Urothelium cell line (cell line): ENCODE measurements around the gene CNTNAP4.

Experiments
- DNase-seq: peaks from one replicate; pipeline ENCODE4 v3.0.0; 2011; ENCODE audit warnings: low spot score, mixed read lengths
- FAIRE-seq: peaks from 2 replicates; lab custom pipeline; 2011; peaks lifted over from hg19 to GRCh38; lab: Jason Lieb, UNC

CNTNAP4 gene

GRCh38 chr16:76303637-76304314, 26.6 kb downstream of the CNTNAP4 start:
- DNase-seq (no peak), FAIRE-seq (no peak)

- no peak for DNase-seq
- FAIRE-seq: no peak
Observed at GRCh38 chr16:76309639-76310335, 32.6 kb downstream of the CNTNAP4 start.

DNA sequence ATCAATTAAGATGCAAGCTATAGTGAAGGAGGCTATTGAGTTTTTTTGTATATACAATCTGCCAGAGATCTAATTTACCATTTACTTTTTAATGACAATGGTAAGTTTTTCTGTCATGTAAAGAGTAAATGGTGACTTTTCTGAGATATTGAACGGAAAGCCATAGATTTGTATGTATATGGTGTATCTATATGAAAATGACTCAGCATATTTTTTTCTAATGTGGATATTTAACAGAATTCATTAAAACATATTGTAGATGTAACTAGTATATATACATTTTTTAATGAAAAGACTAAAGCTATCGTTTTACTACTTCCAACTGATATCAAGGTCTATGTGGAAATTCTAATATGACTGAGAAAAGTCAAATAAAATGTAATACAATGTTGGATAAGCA, 34.1 kb downstream of the CNTNAP4 start:
- no peak for FAIRE-seq
- DNase-seq: no peak

- no peak for FAIRE-seq
Observed at GRCh38 chr16:76318565-76318964, 41.4 kb downstream of the CNTNAP4 start.

GRCh38 chr16:76329106-76329505, 51.9 kb downstream of the CNTNAP4 start:
- no peak for DNase-seq
- FAIRE-seq: no peak

More at GRCh38 chr16:76318565-76318964, 41.4 kb downstream of the CNTNAP4 start:
- DNase-seq: no peak

GRCh38 chr16:76335180-76335974, 58.2 kb downstream of the CNTNAP4 start:
- DNase-seq: no peak

DNA sequence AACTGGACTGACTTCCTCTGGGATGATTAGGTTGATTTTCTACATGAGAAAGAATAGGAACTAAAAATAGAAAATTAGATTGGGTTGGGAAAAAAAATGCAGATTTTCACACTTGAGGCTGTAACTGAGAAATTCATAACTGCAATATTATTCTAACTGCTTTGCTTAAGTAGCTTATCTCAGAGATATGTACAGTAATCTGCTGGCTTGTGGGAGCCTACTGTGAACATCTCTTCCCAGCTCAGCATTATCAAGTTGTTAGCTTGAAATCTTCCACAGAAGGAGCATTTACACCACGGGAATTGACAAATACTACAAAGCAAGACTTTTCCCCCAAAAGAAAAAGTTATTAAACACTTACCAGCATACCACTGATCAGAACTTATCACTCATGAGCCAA, 58.9 kb downstream of the CNTNAP4 start:
- DNase-seq (no peak), FAIRE-seq (no peak)

More at GRCh38 chr16:76335180-76335974, 58.2 kb downstream of the CNTNAP4 start:
- FAIRE-seq: no peak

DNA sequence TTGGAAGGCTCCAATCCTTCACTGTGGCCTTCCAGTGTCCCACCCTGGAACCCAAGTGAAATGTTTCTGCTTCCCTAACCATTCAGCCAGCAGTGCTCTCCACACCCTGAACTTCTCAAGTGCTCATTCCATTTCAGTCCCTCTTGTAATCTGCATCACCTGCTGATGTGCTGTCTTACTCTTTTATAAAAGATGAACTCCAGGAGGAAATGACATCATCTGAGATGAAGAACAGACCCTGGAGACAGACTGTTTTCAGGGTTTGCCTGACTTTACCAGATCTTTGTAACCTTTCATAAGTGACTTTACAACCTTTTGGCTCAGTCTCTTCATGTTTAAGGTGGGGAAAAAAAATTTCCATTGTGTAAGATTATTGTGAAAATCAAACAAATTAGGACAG, 61.3 kb downstream of the CNTNAP4 start:
- FAIRE-seq (no peak), DNase-seq (no peak)

DNA sequence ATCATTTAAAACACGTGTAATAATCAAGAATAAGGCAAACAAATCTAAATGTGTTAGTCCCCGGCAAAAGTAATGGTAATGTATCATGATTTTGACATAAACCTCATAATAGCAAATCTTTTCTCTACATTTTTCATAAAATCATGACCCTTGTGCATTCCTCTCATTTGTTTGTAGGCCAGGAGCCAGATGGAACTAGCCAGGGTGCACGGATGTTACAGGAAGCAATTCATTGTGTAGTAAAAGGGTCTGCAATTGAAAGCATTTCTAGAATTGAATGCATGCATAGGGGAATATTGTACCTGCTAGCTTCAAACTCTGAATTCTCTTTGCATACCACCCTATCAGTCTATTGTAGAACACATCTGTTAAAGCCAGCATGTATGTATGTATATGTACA, 66.6 kb downstream of the CNTNAP4 start:
- FAIRE-seq: no peak
- no peak for DNase-seq

- FAIRE-seq: no peak
- DNase-seq: no peak
Observed at GRCh38 chr16:76345163-76345661, 68.0 kb downstream of the CNTNAP4 start.

DNA sequence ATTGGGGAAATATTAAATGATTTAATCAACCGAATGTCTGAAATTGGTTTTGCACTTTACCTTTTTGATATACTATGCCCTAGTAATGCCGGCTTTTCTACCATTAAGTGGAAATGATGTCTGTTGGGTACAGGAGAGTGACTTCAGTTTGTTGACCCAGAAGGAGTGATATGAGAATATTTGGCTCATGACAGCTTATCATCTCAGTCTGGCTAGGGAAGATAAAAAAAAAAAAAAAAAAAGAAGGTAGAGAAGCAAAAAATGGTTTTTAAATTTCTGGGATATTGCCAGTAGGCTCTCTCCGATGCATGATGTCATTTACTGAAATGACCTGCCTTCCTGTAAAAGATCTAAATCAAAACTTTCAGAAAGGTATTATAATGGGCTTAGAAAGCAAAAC, 69.0 kb downstream of the CNTNAP4 start:
- no peak for FAIRE-seq
- DNase-seq: no peak

DNA sequence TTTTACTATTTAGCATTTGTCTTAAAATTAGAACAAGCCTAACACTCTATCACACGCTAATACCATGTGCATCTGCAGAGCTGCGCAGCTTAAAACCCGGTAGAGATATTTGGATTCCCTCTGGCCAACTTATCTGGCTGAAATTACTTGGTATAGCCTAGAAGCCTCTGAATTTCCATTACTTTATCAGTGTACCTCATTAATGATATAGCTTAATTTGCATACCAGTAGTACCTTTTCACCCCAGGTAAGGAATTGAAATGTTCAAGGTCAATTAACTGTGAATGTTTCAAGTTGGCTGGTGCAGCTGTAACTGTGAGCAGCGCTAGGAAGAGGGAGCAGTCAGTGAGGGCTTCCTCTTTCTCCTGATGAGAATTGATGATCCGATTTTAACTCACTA, 74.2 kb downstream of the CNTNAP4 start:
- DNase-seq (no peak), FAIRE-seq (no peak)

GRCh38 chr16:76360404-76360803, 83.2 kb downstream of the CNTNAP4 start:
- DNase-seq (no peak), FAIRE-seq (no peak)

- FAIRE-seq (no peak), DNase-seq (no peak)
Observed at GRCh38 chr16:76370344-76370743, 93.1 kb downstream of the CNTNAP4 start.

DNA sequence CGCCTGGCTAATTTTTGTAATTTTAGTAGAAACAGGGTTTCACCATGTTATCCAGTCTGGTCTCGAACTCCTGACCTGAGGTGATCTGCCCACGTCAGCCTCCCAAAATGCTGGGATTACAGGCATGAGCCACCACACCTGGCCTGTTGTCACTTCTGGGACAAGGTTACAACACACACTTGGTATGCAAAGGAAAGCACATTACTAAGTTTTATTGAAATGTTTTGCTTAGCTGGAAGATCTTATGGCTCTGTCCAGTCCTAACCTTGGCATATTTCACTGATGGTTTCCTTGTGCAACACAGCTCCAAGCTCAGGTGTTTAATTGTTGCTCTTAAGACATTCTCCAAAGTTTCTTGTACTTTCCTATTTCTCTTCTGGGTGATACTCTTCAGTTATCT, 94.2 kb downstream of the CNTNAP4 start:
- FAIRE-seq (no peak), DNase-seq (no peak)

DNA sequence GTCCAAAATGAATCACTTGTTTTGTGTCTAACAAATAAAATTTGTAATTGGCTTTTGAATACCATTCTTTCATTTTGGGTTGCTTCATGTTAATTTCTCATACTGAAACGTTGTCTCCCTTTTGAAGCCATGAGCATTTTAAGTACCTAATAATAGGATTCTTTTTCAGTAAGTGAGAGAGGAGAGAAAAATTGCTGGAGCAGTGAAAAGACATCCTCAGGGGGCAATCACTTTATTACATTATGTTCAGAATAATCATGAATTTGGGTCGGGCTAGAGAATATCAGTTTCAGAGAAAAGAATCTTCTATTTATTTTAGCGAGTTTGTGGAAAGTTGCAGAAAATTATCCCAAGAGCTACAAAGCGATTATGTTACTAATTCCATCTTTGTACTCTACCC, 96.8 kb downstream of the CNTNAP4 start:
- no peak for DNase-seq
- FAIRE-seq: no peak

DNA sequence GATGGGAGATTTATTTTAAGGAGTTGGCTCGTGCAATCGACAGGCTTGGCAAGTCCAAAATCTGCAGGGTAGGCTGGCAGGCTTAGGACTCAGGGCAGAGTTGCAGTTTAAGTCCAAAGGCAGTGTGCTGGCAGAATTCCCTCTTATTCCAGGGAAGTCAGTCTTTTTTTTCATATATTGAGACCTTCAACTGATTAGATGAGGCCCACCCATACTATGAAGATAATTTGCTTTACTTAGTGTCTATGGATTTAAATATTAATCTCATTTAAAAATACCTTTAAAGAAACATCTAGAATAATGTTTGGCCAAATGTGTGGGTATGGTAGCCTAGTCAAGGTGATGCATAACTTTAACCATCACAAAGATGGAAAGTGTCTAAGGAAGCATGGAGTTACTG, 99.8 kb downstream of the CNTNAP4 start:
- no peak for DNase-seq
- no peak for FAIRE-seq

GRCh38 chr16:76378020-76378419, 100.8 kb downstream of the CNTNAP4 start:
- DNase-seq (no peak), FAIRE-seq (no peak)

DNA sequence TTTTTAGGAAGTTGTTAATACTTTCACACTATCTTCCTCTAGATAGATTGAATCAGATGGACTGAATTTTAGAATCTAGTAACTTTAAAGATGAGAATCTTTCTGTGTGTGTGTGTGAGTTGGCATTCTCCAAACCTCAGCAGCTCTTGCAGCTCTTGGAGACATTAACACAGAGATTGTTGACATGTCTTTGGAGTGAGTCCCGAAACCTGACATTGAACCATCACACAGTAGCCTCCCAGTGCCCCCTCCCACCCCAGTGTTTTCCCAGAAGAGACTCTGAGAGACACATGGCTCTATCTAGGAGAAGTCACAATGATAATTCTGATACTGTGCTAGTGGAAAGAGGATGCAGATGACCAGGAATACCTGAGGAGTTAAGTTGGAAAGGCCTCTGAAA, 103.9 kb downstream of the CNTNAP4 start:
- FAIRE-seq: no peak
- DNase-seq: no peak

GRCh38 chr16:76385601-76386230, 108.5 kb downstream of the CNTNAP4 start:
- DNase-seq (no peak), FAIRE-seq (no peak)

GRCh38 chr16:76386784-76387183, 109.6 kb downstream of the CNTNAP4 start:
- DNase-seq (peak; percentile 32), FAIRE-seq (no peak)
